Naive thymus-derived CD4-positive, alpha-beta T cell (primary cell): ENCODE results near the gene DHDH. TPM values are rescaled to one million over a fixed set of nuclear protein-coding genes. Genes with fewer than 3 reads are reported as not detected.

Experiments used
- ATAC-seq: fragments of 150-1000 bp; cut with Tn5 transposase; 2 replicates; pipeline ENCODE4 v1.10.0; 2021; ENCODE audit warnings: mild to moderate bottlenecking, moderate library complexity
- CTCF ChIA-PET: fragments of 350-600 bp; sonication (Branson Sonifier 250); formaldehyde crosslinking; loops from one replicate; lab custom pipeline; 2021; ENCODE audit warnings: antibody characterized with exemption; lab: Charles Lee
- POLR2A ChIA-PET: fragments of 350-600 bp; sonication (Branson Sonifier 250); formaldehyde crosslinking; loops from one replicate; lab custom pipeline; 2021; ENCODE audit warnings: antibody characterized with exemption, inconsistent platforms; lab: Charles Lee
- DNase-seq, 9 donors: peaks; one replicate each; pipeline versions ENCODE4 v3.0.0 to v3.0.0-alpha.2; 2020 to 2022; ENCODE audit warnings: mixed read lengths in 1 of 9
- H3K27ac ChIP-seq: one replicate; pipeline ENCODE4 v1.7.0; 2013; ENCODE audit warnings: mild to moderate bottlenecking, low read depth, low read length, moderate library complexity
- H3K27me3 ChIP-seq, 2 donors: one replicate each; pipeline ENCODE4 v1.7.0; 2013; ENCODE audit warnings: low read length in 2 of 2, mild to moderate bottlenecking in 2 of 2, moderate library complexity in 2 of 2; ENCODE audit not compliant: control insufficient read depth in 2 of 2, insufficient read depth in 2 of 2
- H3K36me3 ChIP-seq, 3 experiments: 1 replicate in 2 of 3; 2 replicates in 1 of 3; pipeline ENCODE4 v1.7.0; 2013; ENCODE audit warnings: low read length in 3 of 3, mild to moderate bottlenecking in 3 of 3, moderate library complexity in 1 of 3; ENCODE audit not compliant: insufficient read depth in 3 of 3, control insufficient read depth in 2 of 3
- H3K4me1 ChIP-seq, 2 donors: one replicate each; pipeline ENCODE4 v1.7.0; 2013; ENCODE audit warnings: low read length in 2 of 2, mild to moderate bottlenecking in 2 of 2, moderate library complexity in 1 of 2; ENCODE audit not compliant: control insufficient read depth in 2 of 2, insufficient read depth in 2 of 2
- H3K4me3 ChIP-seq: 2 replicates; pipeline ENCODE4 v1.7.0; 2013; ENCODE audit warnings: mild to moderate bottlenecking, low read length
- H3K9me3 ChIP-seq, 3 experiments: 1 replicate in 2 of 3; 2 replicates in 1 of 3; pipeline ENCODE4 v1.7.0; 2013; ENCODE audit warnings: low read length in 3 of 3; ENCODE audit not compliant: control insufficient read depth in 2 of 3
- H3K27ac Mint-ChIP-seq, 9 donors: one replicate each; pipeline ENCODE4 v1.8.0; 2020 to 2022; ENCODE audit warnings: mixed read lengths in 9 of 9, mild to moderate bottlenecking in 8 of 9, moderate library complexity in 5 of 9, inconsistent platforms in 2 of 9
- H3K27me3 Mint-ChIP-seq, 5 donors: one replicate each; pipeline ENCODE4 v1.8.0; 2021 to 2022; ENCODE audit warnings: mixed read lengths in 5 of 5, mild to moderate bottlenecking in 1 of 5
- H3K36me3 Mint-ChIP-seq, 5 donors: one replicate each; pipeline ENCODE4 v1.8.0; 2020 to 2022; ENCODE audit warnings: mixed read lengths in 5 of 5, mild to moderate bottlenecking in 3 of 5, inconsistent platforms in 1 of 5
- H3K4me1 Mint-ChIP-seq, 7 donors: one replicate each; pipeline ENCODE4 v1.8.0; 2020 to 2022; ENCODE audit warnings: mixed read lengths in 7 of 7, mild to moderate bottlenecking in 3 of 7, inconsistent platforms in 1 of 7
- H3K4me3 Mint-ChIP-seq, 10 donors: one replicate each; pipeline ENCODE4 v1.8.0; 2020 to 2022; ENCODE audit warnings: mild to moderate bottlenecking in 10 of 10, mixed read lengths in 10 of 10, moderate library complexity in 6 of 10, inconsistent platforms in 2 of 10
- H3K9me3 Mint-ChIP-seq, 11 donors: one replicate each; pipeline ENCODE4 v1.8.0; 2020 to 2022; ENCODE audit warnings: mixed read lengths in 11 of 11, mild to moderate bottlenecking in 4 of 11, inconsistent platforms in 1 of 11, moderate library complexity in 1 of 11
- intact Hi-C, 2 donors: fragments of 100-400 bp; cut with micrococcal nuclease; formaldehyde crosslinking; loops; one replicate each; pipeline ENCODE4 v1.15.1; 2023
- polyA plus RNA-seq, 2 donors: library from polyadenylated mRNA; unstranded; fragments of 300-500 nt; fragmentation: Illumina TruSeq; gene quantifications; one replicate each; pipeline ENCODE4 v1.2.3, GENCODE V29; 2021
- total RNA-seq, 6 experiments: library from RNA in 5 of 6; stranded (reverse) in 5 of 6; gene quantifications; 1 replicate in 5 of 6; 2 replicates in 1 of 6; pipeline ENCODE4 v1.2.3 and lab custom pipeline; 2021 to 2026

Gene DHDH
- total and polyA plus RNA-seq, 7 experiments from 2014 or later = 1.0 to 2.7 (median 1.3) TPM

DNA sequence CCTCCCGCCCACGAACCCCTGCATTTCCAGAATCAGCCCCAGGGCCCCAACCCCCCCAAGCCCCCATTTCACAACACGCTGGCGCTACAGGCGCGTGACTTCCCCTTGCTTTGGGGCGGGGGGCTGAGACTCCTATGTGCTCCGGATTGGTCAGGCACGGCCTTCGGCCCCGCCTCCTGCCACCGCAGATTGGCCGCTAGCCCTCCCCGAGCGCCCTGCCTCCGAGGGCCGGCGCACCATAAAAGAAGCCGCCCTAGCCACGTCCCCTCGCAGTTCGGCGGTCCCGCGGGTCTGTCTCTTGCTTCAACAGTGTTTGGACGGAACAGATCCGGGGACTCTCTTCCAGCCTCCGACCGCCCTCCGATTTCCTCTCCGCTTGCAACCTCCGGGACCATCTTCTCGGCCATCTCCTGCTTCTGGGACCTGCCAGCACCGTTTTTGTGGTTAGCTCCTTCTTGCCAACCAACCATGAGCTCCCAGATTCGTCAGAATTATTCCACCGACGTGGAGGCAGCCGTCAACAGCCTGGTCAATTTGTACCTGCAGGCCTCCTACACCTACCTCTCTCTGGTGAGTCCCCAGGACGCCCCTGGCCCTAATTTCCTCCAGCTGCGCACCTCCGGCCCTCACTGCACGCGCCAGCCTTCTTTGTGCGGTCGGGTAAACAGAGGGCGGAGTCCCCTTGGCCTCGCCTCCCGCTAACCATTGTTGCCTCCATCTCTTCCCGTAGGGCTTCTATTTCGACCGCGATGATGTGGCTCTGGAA is 31.7 kb downstream of the DHDH start, which contains the start of gene FTL:
TSS of gene FTL (plus strand) at position 270 of the 766 bp plus-strand sequence. CDS start at position 469, 199 bp downstream.
- peak within 1 kb of the TSS; percentile 93 to 100 (median 97) for H3K27ac Mint-ChIP-seq
- H3K4me3 Mint-ChIP-seq = peak within 1 kb of the TSS; percentile 94 to 100 (median 99)
- CTCF ChIA-PET = interaction anchor here (0.6 to 1.8 kb wide), 5 partner anchors 28 to 643 kb away, joined by 3 to 4 read pairs (median 4); partner anchors contain the start of genes GYS1 and RUVBL2
- H3K36me3 ChIP-seq = peaks cover 0 to 41% (median 6%) of the 10 kb centered on the region in 3 experiments
- POLR2A ChIA-PET = interaction anchor here (0.6 to 5.3 kb wide), 24 partner anchors 8 to 346 kb away, joined by 3 to 58 read pairs (median 4); partner anchors contain the start of genes BAX, DHDH, GYS1 and LHB
- H3K27me3 Mint-ChIP-seq = no peaks in the 10 kb centered on the region
- H3K36me3 Mint-ChIP-seq = peaks cover 0 to 29% (median 11%) of the 10 kb centered on the region in 5 donors
- no peaks in the 10 kb centered on the region for H3K9me3 ChIP-seq
- peak; percentile 77 to 93 (median 84) for DNase-seq
- H3K4me1 ChIP-seq = peaks cover 30 to 37% of the 10 kb centered on the region in 2 donors
- no peaks in the 10 kb centered on the region for H3K27me3 ChIP-seq
- intact Hi-C loops = loop anchor here (1.0 to 5.0 kb wide), 15 partner anchors 10 to 633 kb away; partner anchors contain the start of genes CA11 (in 2 of the 2), GYS1 (in 2 of the 2), NUCB1 (in 2 of the 2) and RUVBL2 (in 2 of the 2)
- H3K4me3 ChIP-seq = peak within 1 kb of the TSS; percentile 86
- H3K27ac ChIP-seq = peak within 1 kb of the TSS; percentile 73
- peaks cover 0 to 5% (median 0%) of the 10 kb centered on the region in 11 donors for H3K9me3 Mint-ChIP-seq
- H3K4me1 Mint-ChIP-seq = peaks cover 42 to 69% (median 62%) of the 10 kb centered on the region in 7 donors
- peak; percentile 85 for ATAC-seq

DNA sequence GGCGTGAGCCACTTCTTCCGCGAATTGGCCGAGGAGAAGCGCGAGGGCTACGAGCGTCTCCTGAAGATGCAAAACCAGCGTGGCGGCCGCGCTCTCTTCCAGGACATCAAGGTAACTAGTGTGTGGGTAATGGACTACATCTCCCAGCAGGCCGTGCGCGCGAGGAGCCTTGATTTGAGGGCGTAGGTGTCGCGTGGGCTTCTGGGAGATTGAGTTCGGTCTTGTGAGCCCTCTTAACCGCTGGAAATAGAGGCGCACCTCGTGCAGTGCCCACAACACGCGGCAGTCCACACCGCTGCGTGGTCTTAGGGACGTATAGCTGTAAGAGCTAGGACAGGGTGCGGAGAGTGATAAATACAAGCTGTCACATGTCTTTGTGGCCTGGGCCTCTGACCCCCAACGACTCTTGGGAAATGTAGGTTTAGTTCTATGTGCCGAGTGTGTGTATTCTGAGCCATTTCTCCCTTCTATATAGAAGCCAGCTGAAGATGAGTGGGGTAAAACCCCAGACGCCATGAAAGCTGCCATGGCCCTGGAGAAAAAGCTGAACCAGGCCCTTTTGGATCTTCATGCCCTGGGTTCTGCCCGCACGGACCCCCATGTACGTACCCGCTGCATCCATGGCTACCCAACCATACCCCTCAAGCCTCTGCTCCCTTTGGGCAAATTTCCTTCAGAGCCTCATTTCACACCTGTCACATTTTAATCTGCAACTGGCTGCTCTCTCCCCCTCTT is 32.5 kb downstream of the DHDH start:
- Histone ChIP-seq H3K27ac (peak overlapping the region; percentile 73), H3K9me3 (no peaks in the 10 kb centered on the region), H3K27me3 (no peaks in the 10 kb centered on the region), H3K4me3 (peak overlapping the region; percentile 86), H3K4me1 (peaks cover 30 to 37% of the 10 kb centered on the region in 2 donors), H3K36me3 (peaks cover 0 to 46% (median 6%) of the 10 kb centered on the region in 3 experiments)
- CTCF ChIA-PET = interaction anchor here (0.6 to 1.8 kb wide), 6 partner anchors 11 to 172 kb away, joined by 3 to 4 read pairs (median 4); partner anchors contain the start of genes GYS1, NUCB1 and RUVBL2
- Mint-ChIP-seq H3K4me3 (peak overlapping the region; percentile 94 to 100 (median 99)), H3K27me3 (no peaks in the 10 kb centered on the region), H3K4me1 (peaks cover 40 to 70% (median 64%) of the 10 kb centered on the region in 7 donors), H3K27ac (peak overlapping the region; percentile 93 to 100 (median 97)), H3K36me3 (peaks cover 0 to 30% (median 11%) of the 10 kb centered on the region in 5 donors), H3K9me3 (peaks cover 0 to 5% (median 0%) of the 10 kb centered on the region in 11 donors)
- DNase-seq = peak; percentile 71 to 93 (median 88)
- POLR2A ChIA-PET = interaction anchor here (0.6 to 5.3 kb wide), 29 partner anchors 8 to 347 kb away, joined by 3 to 58 read pairs (median 4); partner anchors contain the start of genes BAX, CA11, DHDH and GYS1
- peak; percentile 75 for ATAC-seq
- intact Hi-C loops = loop anchor here (1.0 to 5.0 kb wide), 15 partner anchors 11 to 634 kb away; partner anchors contain the start of genes CA11 (in 2 of the 2), GYS1 (in 2 of the 2), NUCB1 (in 2 of the 2) and RUVBL2 (in 2 of the 2)

DNA sequence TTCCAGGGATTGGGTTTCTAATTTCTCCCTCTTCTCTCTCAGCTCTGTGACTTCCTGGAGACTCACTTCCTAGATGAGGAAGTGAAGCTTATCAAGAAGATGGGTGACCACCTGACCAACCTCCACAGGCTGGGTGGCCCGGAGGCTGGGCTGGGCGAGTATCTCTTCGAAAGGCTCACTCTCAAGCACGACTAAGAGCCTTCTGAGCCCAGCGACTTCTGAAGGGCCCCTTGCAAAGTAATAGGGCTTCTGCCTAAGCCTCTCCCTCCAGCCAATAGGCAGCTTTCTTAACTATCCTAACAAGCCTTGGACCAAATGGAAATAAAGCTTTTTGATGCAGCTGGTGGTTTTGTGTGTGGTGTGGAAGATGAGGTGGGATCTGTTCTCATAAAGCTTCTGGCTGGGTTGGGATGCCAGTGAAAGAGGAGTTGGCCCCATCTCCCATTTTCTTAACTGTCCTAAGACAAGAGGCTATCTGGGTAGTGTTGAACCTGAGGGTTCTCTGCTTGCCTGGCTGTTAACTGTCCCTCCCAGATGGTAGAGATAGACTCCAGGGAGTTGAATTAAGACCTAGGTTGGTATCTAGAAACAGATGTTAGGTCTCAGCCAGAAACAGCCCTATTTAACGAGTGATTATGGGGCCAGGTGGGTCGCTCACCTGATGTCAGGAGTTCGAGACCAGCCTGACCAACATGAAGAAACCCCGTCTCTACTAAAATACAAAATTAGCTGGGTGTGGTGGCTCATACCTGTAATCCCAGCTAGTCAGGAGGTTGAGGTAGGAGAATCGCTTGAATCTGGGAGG is 33.2 kb downstream of the DHDH start:
- Histone ChIP-seq H3K4me3 (peak overlapping the region; percentile 86), H3K27me3 (no peaks in the 10 kb centered on the region), H3K36me3 (peaks cover 0 to 47% (median 6%) of the 10 kb centered on the region in 3 experiments), H3K27ac (peak overlapping the region; percentile 73), H3K4me1 (peaks cover 30 to 36% of the 10 kb centered on the region in 2 donors), H3K9me3 (no peaks in the 10 kb centered on the region)
- ChIA-PET POLR2A (interaction anchor here (0.6 to 5.3 kb wide), 25 partner anchors 7 to 722 kb away, joined by 3 to 58 read pairs (median 4); partner anchors contain the start of genes BAX, CA11, DHDH and GYS1), CTCF (interaction anchor here (0.6 to 1.8 kb wide), 9 partner anchors 11 to 179 kb away, joined by 3 to 4 read pairs (median 3); partner anchors contain the start of genes GYS1, HSD17B14, NUCB1 and RUVBL2)
- H3K9me3 Mint-ChIP-seq = peaks cover 0 to 5% (median 0%) of the 10 kb centered on the region in 11 donors
- ATAC-seq = no peak
- no peak for DNase-seq
- H3K4me1 Mint-ChIP-seq = peaks cover 33 to 67% (median 61%) of the 10 kb centered on the region in 7 donors
- H3K27me3 Mint-ChIP-seq = no peaks in the 10 kb centered on the region
- peaks cover 0 to 27% (median 11%) of the 10 kb centered on the region in 5 donors for H3K36me3 Mint-ChIP-seq
- H3K27ac Mint-ChIP-seq = peak overlapping the region in 7 of 9 donors; percentile 93 to 100 (median 98)
- intact Hi-C loops = loop anchor here (5.0 kb wide), 3 partner anchors 319 to 634 kb away; partner anchors contain the start of genes CA11 (in 1 of the 2) and LMTK3 (in 1 of the 2)
- H3K4me3 Mint-ChIP-seq = peak overlapping the region; percentile 94 to 100 (median 99)

DNA sequence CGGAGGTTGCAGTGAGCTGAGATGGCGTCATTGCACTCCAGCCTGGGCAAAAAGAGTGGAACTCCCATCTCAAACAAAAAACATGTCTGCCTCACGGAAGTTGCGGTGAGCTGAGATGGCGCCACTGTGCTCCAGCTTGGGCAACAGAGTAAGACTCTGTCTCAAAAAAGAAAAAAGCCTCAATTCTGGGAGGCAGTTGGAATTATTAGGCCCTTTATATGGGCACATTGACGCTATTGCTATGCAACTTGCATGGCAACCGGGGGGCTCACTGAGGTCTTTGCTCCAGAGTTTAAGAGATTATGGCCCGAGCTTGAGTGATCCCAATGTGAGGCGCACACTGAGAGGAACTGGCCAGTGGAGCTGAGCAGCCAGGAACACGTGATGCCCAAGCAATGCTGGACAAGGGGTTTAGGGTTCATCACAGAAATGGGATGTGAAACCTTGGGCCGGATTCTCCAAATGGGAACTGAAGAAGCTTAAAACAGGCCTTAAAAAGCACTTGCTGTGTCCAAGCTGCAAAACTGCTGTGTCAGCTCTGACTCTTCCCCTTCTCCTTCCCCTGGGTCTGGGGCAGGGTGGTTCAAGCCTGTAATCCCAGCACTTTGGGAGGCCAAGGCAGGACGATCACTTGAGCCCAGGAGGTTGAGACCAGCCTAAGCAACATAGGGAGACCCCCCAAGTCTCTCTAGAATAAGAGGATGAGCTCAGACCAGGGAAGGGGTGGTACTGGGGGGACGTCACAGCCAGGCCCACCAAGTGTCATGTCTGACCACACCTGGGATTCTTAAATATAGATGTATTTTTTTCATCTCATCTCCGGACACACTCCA is 34.1 kb downstream of the DHDH start:
- Histone ChIP-seq H3K36me3 (peaks cover 0 to 49% (median 6%) of the 10 kb centered on the region in 3 experiments), H3K4me1 (peaks cover 26 to 28% of the 10 kb centered on the region in 2 donors), H3K27me3 (no peaks in the 10 kb centered on the region), H3K27ac (no peak overlapping the region), H3K4me3 (no peak overlapping the region), H3K9me3 (no peaks in the 10 kb centered on the region)
- ChIA-PET CTCF (interaction anchor here (0.7 to 1.2 kb wide), 8 partner anchors 9 to 180 kb away, joined by 3 to 5 read pairs (median 3); partner anchors contain the start of gene HSD17B14), POLR2A (interaction anchor here (0.6 to 5.3 kb wide), 13 partner anchors 8 to 721 kb away, joined by 3 to 58 read pairs (median 6); partner anchors contain the start of genes BAX, GYS1, PPP1R15A and RUVBL2)
- Mint-ChIP-seq H3K9me3 (peaks cover 0 to 5% (median 0%) of the 10 kb centered on the region in 11 donors), H3K36me3 (peaks cover 0 to 25% (median 11%) of the 10 kb centered on the region in 5 donors), H3K27me3 (no peaks in the 10 kb centered on the region), H3K4me3 (peak overlapping the region; percentile 5 to 100 (median 55)), H3K4me1 (peaks cover 27 to 59% (median 53%) of the 10 kb centered on the region in 7 donors), H3K27ac (peak overlapping the region in 3 of 9 donors; percentile 28 to 97 (median 48))
- DNase-seq (no peak), ATAC-seq (peak; percentile 11)
- intact Hi-C loops = loop anchor here (5.0 kb wide), 3 partner anchors 320 to 635 kb away; partner anchors contain the start of genes CA11 (in 1 of the 2) and LMTK3 (in 1 of the 2)
